ENCODE results near the gene PRKCA.

GRCh38 chr17:66663041-66663606 is 360.7 kb downstream of the PRKCA start:
- TF ChIP-seq GATA2 (IDR thresholded peaks at IDR 0.05; ENCODE audit: low read depth, low read length) (peak; percentile 37; the same call in 1 of the 2 replicates), GATA3 (IDR thresholded peaks at IDR 0.05; ENCODE audit: low read depth, low read length) (no peak)

Data from SH-SY5Y (cell line).